NCI-H524 (cell line): ENCODE results near the gene OSBPL9.

Source experiments
- DNase-seq, 2 experiments: peaks; one replicate each; lab custom pipeline; 2025; lab: John Stamatoyannopoulos, UW

Gene OSBPL9

GRCh38 chr1:51736702-51737101, 119.8 kb downstream of the OSBPL9 start:
- DNase-seq, result no peak

GRCh38 chr1:51738681-51739080, 121.8 kb downstream of the OSBPL9 start:
- DNase-seq, result no peak

GRCh38 chr1:51740652-51741051, 123.8 kb downstream of the OSBPL9 start:
- no peak for DNase-seq

GRCh38 chr1:51741121-51741681, 124.3 kb downstream of the OSBPL9 start:
- no peak for DNase-seq

GRCh38 chr1:51744506-51745303, 127.8 kb downstream of the OSBPL9 start:
- DNase-seq, result no peak

GRCh38 chr1:51745304-51745570, 128.3 kb downstream of the OSBPL9 start:
- DNase-seq, result no peak

GRCh38 chr1:51749151-51749550, 132.3 kb downstream of the OSBPL9 start:
- DNase-seq, result no peak

GRCh38 chr1:51750218-51750617, 133.3 kb downstream of the OSBPL9 start:
- DNase-seq, result no peak

- DNase-seq, result no peak
These were observed 133.8 kb downstream of the OSBPL9 start for GRCh38 chr1:51750729-51751128.

GRCh38 chr1:51752073-51752948, 135.4 kb downstream of the OSBPL9 start:
- no peak for DNase-seq

GRCh38 chr1:51753969-51754368, 137.1 kb downstream of the OSBPL9 start:
- DNase-seq, result no peak

GRCh38 chr1:51754666-51755065, 137.8 kb downstream of the OSBPL9 start:
- DNase-seq, result no peak

- DNase-seq, result no peak
These were observed 138.5 kb downstream of the OSBPL9 start for GRCh38 chr1:51755437-51755836.

GRCh38 chr1:51756290-51756689, 139.4 kb downstream of the OSBPL9 start:
- DNase-seq, result no peak

GRCh38 chr1:51758310-51758709, 141.4 kb downstream of the OSBPL9 start:
- DNase-seq, result no peak

GRCh38 chr1:51760872-51761271, 144.0 kb downstream of the OSBPL9 start:
- DNase-seq, result no peak

- no peak for DNase-seq
These were observed 144.5 kb downstream of the OSBPL9 start for GRCh38 chr1:51761351-51761750.

GRCh38 chr1:51768971-51769588, 152.2 kb downstream of the OSBPL9 start:
- peak in 1 of 2 experiments; percentile 41 for DNase-seq

GRCh38 chr1:51776408-51776807, 159.5 kb downstream of the OSBPL9 start:
- no peak for DNase-seq

GRCh38 chr1:51780927-51781326, 164.0 kb downstream of the OSBPL9 start:
- no peak for DNase-seq

- no peak for DNase-seq
These were observed 168.1 kb downstream of the OSBPL9 start for GRCh38 chr1:51784997-51785421.

GRCh38 chr1:51788938-51789337, 172.0 kb downstream of the OSBPL9 start:
- no peak for DNase-seq

- no peak for DNase-seq
These were observed 172.4 kb downstream of the OSBPL9 start for GRCh38 chr1:51789342-51789741.
